Stimulated activated CD4-positive, alpha-beta T cell treated with anti-CD3 and anti-CD28 coated beads, Interleukin-15, amount 100 ng/mL, for 1 hour (primary cell): ENCODE results near the gene UQCC2.

Experiments used
- DNase-seq, 2 donors: peaks; one replicate each; pipeline ENCODE4 v3.0.0-alpha.2; 2020; ENCODE audit warnings: low read depth in 1 of 2, low spot score in 1 of 2

UQCC2 gene

DNA sequence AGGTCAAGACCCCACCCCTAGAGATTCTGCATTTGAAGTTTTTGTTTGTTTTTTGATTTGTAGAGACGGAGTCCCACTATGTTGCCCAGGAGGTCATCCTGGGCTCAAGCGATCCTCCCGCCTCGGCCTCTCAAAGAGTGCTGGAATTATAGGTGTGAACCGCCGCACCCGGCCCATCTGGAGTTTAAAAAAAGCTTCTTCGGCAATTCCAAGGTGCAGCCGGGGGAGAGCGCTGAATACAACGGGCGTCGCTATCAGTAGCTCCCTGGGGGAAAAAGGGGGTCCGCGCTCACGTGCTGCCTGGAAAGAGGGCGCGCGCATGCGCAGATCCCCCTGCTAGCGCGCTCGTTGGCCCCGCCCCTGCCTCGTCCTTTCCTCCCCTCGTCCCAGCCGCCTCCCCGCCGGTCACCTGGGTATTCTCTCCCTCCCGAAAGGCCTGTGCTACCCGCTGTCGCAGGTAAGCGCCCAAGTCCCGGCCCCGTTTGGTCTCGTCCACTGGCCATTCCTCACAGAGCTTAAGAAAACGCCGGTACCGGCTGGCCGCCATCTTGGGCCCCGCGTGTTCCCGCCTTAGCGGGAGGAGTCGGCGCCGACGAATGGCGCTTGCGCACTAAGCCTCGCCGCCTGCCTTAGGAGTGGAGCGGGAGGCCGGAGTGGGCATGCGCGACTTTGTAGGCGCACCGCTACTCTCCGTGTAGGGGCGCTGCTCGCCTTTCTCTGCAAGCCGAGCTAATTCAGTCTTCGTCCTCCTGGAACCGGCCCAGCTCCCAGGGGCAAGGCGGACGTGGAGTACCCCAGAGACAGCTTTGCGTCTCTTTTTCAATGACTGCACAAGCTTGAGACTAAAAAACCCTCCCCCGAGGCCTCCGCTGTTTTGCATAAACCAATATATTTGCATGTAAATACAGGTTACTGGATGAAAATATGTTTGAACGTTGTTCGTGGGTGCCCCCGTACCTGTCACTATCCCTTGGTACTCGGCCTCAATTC, at the start of gene UQCC2:
TSS of gene UQCC2 (minus strand) at position 561 of the 990 bp plus-strand sequence. CDS start at position 547, 14 bp downstream.
- peak; percentile 95 for DNase-seq

DNA sequence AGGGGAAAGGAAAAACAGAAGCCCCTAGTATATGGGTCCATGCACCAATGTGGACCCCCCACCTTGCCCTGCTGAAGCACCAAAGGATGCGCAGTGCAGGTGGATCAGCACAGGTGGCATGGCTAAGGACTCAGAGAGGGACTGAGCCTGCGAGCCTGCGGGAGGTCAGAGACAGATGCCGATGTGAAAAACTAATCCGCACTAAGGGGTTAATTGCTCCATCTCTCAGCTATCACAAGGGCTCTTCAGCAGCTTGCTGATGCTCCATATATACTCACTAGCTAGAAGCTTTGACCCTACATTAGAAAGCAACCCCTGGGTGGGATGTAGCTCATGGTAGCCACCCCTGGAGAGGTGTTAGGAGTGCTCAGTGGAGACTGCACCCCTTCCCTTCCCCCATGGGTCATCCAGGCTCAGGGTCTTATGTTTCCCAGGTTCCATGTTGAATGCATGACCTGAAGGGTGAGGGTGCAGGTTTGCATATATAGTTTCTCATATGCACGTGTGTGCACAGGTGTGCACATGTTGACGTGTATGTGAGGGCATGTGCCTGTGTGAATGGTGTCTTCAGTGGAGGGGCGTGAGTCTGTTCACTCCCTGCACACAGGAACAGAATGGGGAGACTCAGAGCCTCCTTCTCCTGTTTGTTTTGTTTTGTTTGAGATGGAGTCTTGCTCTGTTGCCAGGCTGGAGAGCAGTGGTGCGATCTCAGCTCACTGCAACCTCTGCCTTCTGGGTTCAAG, 48.6 kb upstream of the UQCC2 start:
- no peak for DNase-seq

DNA sequence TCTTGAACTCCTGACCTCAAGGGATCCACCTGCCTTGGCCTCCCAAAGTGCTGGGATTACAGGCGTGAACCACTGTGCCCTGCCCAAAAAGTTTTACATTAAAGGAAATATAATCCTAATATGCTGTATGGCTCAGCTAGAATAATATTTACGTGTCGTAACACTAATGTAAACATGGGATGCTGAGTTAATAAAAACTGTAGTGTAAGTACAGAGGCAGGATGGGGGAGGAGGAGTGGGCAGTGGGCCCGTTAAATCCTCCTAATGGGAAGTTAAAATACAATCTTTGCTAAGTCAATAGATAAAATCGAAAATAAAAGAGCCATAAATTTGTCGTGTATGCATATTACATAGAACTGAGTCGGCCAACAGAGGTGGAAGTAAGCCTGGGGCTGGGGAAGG, 47.3 kb upstream of the UQCC2 start:
- no peak for DNase-seq

DNA sequence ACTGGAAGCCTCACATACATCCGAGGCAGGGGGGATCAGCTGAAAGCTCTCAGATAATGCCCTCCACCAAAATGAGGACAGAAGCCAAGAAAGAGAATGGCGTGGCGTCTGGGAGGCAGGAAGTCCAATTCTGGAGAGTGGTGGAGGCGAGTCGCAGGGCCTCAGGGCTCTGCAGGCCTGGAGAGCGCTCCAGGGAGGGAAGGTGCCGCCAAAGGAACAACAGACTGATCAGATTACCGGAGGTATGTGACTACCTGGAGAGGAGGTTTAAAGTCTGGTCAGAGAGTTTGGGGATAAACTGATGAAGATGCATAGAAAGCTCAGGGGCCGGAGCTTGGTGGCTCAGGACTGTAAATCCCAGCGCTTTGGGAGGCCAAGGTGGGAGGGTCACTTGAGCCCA, 46.4 kb upstream of the UQCC2 start:
- DNase-seq, result no peak

DNA sequence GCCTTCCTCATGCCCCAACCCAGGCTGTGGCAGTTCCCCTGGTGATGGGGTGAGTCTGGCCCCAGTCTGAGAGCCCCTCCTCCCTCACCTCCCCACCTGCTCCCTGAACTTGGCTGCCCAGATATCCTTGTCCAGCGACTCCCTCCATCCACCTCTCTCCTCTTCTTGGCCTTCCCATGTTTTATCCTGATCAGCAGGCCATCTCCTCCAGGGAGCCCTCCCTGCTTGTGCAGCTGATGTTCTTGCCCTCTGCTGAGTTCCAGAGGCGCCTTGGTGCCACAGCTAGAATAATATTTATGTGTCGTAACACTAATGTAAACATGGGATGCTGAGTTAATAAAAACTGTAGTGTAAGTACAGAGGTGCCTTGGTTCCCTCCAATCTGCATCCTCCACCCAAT, 45.6 kb upstream of the UQCC2 start:
- no peak for DNase-seq

DNA sequence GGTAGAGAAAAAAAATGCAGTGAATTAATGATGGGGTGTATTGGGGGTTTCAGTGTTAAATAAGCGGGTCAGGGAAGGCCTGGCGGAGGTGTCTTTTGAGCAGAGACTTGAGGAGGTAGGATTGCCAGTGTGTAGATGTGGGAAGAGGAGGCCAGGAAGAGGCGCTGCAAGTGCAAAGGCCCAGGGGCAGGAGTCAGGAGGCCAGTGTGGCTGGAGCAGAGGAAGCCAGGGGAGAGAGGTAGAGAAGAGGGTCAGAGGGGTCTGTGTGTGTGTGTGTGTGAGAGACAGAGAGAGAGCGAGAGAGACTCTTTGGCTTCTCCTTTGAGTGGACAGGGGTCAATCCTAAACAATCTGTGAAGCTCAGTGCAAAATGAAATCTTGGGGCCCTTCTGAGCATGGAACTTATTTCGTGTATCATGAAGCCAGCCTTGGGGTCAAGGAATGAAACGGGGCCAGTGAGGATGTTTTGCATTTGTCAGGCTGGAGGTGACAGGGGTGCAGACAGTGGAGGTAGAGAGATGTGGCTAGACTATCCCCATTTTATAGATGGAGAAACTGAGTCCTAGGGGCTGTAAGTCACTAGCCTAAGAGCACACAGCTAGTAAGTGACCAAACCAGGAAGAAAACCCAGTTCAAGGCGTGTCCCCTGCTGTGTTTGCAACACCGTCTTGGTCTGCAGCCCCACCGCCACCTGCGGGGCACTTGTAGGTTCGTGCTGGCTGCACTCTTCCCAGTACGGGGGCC, 44.9 kb upstream of the UQCC2 start:
- no peak for DNase-seq

DNA sequence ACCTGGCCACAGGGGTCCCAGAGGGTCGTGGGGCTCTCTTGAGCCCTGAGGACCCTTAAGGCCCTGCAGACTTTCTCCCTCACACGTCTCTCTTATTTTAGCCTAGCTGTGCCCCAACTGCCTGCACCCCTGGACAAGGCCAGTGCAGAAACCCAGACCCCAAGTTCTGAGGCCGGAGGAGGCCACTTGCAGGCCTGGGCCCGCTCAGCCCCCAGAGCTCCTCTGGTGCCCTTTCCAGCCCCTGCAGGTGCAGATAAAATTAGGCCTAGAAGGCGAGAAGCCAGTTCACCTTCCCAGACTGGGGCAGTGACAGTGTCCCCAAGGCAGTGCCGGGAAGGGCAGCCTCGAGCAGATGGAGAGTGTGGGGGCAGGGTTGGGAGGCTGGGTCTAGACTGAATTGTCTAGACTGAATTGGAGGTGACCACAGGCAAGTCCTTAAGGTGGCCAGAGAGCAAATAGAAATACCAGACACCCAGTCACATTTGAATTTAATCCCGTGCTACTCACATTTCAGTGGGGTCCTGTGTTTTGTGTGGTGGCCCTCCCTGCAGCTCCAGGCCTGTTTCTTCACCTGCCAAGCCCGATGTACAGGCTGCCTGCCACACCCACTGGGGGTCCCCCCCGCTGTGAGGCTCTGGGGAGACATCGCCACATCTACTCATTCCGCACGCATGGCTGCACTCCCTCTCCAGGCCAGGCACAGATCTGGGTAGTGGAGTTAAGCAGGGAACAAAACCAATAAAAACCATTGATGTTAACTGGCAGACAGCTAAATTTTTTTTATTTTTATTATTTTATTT, 43.8 kb upstream of the UQCC2 start:
- no peak for DNase-seq

DNA sequence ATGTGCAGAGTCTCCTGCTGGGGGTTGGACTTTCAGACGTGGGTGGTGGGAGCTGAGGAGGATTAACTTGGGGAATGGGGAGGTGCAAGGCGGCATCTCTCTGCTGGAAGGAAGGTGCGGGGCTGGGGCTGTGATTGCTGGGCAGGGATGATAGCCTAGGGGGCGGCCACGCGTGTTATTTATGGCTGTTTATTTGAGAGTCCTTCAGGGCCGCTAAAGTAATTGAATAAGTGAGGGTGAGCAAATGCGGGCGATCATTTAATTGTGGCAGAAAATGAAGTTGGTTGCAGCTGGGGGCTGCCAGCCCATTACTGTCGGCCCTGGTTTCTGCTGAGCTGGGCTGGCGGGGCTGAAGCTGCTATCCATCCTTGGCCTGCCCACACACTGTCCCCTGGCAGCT, 42.7 kb upstream of the UQCC2 start:
- DNase-seq, result no peak

DNA sequence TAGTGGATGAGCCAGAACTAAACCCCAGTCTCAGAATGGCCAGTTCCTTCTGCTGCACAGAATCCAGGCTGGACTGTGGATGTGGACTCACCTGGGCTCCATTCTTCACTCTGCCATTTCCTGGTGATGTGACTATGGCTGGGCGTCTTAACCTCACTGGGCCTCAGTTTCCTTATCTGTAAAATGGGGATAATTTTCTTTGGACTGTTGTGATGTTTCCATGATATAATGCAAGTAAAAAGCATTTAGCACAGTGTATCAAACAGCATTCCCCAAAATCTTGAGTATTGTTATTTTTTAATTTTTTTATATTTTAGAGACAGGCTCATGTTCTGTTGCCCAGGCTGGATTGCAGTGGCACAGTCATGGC, 41.1 kb upstream of the UQCC2 start:
- DNase-seq, result no peak

DNA sequence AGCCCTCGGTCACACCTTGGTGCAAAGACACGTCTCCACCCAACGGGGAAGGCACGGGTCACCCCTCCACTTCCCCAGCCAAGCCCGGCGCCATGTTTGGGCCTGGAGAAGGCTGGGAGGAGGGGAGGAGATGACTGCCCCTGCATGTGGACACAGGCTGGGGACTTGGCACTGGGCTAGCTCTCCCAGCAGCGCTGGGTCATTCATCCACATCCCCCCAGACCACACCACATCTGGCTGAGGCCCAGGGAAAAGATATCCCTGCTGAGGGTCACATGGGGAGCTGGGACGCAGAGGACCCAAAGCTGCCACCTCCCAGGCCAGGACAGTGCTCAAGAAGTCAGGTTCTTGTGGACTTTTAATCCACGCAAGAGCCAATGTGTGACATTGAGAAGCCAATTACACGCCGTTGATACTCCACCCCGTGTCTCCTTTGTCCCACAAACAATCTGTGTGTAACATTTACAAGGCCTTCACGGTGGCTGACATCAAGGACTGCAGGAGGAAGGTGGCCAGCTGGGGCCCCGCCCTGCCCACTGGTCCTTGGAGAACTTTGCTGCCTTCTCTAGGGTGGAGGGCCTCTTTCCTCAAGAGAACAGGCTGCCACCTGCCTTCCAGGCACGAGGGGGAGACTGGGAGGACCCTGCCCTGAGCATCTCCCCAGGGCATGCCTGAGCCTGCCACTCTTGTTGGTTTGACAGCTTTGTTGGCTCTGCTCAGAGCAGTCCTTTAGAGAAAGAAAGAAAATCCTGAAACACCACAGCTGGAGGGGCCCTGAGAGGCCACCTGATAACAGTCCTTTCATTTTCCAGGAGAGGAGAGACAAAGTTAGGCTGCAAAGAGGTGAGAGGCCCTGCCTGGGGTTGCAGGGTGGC, 40.5 kb upstream of the UQCC2 start:
- DNase-seq, result no peak

DNA sequence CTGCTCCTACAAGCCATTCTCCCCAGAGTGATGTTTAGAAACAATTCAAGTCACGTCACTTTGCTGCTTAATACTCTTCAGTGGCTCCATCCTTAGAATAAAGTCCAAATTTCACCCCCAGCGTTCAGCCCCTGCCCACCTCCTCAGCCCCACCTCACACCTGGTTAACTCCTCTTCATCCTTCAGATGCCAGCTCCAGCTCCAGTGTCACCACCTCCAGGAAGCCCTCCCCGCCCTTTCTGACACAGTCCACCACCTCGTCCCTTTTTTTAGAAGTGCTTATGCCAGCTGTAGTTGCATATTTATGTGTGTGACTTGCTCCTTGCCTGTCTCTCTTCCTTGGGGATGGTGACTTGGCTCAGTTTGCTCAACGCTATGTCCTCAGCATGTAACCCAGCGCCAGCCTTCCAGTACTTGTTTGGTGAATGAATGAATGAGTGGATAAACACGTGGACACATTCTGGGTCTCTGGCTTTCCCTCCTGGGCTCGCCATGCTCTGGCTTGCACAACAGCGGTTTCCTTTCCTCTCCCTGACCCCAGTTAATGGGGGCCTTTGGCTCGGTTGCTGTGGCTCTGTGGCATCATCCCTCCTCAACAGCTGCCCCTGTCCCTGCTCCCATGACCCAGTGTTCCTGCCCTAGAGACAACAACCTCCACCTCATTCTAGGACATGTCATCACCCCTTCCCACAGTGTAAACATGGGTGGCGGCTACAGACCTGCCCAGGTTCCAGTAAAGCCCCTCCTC, 38.9 kb upstream of the UQCC2 start:
- DNase-seq, result no peak

DNA sequence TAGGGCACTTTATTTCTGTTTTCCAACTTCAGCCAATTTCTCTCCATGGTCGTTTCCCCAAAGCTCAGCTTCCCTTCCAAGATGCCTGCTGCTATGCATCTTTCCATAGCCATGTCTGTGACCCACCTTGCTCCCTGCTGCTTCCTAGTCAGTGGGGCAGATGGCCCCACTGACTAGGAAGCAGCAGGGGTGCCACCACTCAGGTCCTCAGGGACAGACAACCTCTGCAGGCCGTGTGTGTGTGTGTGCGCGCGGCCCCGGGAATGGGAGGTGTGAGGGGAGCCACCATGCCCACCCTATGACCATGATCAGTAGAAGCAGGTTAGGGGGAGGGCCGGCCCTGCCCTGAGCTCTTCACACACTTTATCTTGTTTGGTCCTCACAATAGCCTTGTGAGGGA, 37.9 kb upstream of the UQCC2 start:
- DNase-seq, result no peak

DNA sequence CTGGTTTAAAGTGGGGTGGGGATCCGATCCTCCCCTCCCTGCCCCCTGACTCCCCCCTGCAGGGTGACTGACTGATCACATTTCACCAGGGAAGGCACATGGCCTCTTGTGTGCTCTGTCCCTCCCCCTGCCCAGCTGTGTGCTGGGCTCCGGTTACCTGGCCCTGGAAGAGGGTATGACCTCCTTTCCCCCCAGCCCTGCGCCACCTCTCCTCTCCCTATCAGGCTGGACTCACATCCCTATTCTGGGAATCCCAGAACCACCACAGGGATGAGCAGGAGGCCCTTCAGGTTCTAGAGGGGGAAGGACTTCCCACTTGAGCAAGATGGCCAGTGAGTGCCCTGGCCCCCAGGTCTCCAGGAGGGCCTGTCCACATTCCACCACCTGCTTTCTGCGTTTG, 37.3 kb upstream of the UQCC2 start:
- DNase-seq, result no peak

DNA sequence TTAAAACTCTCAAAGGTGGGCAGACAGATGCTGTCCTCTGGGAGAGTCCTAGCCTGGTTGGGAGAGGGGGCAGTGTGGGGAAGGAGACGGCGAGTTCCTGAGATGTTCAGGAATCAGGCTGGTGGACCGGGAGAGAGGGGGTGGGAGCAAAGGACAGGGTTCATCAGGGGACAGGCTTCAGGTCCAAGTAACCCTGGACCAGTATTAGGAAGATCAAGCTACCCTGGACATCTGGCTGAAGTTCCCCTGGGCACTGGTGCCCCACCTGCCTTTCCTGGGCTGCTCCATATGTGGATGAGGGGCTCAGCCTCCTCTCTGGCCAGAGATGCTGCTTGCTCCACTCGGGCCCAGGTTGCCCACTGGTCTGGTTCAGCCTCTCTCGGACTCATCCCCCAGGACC, 36.3 kb upstream of the UQCC2 start:
- no peak for DNase-seq

DNA sequence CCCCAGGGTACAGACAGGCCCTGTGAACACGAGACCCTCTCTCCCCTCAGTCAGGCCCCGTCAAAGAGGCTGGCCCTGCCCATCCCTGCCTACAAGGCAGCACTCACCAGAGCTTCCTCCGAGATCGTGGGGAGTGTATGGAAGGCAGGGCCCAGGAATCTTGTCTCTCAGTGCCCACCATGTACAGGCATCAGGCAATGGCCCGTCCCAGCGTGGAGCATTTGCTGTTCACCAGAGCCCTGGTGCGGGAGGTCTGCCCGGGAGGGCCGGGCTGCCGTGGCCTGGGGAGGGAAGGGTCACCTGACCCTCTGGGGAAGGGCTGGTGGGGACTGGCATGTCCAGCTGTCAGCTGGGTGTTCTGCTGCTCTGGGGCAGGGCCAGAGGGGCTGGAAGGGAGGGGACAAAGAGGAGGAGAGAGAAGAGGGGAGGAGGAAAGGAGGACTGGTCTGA, 35.2 kb upstream of the UQCC2 start, which contains the start of gene IP6K3:
TSS of gene IP6K3 (minus strand) at position 255 of the 450 bp plus-strand sequence. CDS start 11,429 bp downstream, outside the sequence.
- no peak for DNase-seq

DNA sequence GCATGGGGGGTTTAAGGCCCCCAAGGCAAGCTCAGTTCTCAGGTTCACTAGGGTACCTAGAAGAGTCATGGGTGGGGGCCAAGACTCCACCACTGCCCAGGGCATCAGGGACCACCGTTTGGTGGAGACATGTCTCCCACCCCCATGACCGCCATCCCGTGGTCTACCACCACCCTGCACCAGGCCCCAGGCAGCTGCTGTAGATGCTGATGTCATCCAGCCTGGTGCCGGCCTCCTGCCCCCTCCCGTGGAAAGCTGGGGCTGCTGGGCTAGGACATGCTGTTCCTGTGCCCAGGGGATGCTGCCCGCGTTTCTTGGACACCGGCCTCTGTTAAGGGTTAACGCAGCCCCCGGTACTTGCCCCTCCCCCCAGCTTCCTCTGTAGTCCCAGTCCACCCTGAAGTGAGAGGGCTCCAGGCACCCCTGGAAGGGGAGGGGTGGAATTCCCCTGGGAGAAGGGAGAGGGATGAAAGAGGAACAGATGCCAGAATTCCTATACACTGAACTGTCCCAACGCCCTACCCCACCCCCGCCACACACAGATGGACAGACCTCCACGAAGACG, 34.6 kb upstream of the UQCC2 start:
- DNase-seq, result no peak

DNA sequence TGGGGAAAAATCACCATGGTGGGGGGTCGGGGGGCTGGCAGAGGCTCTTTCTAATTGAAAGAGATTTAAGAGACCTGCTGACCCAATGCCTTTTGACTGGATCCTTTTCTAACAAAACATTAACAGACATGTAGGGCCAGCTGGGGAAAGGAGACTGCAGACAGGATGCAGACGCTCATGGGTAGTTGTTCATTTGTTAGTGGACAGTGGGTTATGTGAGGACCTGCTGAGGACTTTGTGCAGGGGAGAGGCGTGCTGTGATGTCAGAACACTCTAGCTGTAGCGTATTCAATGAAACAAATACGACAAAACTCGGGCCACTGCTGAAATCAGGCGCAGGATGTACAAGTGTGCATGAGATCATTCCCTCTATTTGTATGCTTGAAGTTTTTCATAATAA, 34.0 kb upstream of the UQCC2 start:
- no peak for DNase-seq

DNA sequence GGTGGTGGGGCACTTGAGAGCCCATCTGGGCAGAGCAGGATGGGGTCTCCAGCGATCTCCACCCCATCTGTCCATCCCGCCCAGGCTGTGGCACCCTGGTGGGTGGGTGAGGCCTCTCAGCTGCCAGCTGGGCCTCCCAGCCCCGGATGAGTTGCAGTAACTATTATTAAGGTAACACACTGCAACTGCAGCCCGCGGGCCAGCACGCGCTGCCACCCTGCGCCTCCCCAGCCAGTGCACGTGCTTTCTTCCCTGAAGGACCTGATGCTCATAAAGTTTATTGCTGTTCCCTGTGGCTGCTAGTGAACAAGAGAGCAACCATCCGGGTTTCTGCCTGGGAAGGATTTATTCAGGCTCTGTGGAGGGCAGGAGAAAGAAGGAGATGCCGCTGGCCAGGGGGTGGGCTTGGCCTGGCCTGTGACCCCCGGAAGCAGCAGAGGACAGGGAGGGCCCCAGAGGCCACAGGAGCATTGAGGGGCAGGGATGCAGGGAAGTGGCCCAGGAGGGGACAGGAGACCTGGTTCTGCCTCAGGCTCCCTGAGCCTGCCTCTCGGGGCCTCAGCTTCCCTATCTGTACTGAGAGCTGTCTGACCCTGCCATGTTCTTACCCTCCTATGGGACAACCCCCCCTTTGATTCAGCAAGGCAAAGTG, 33.5 kb upstream of the UQCC2 start:
- DNase-seq, result no peak
